Measurements from ENCODE around the gene HECTD1. TPM values are rescaled to one million over a fixed set of nuclear protein-coding genes. Genes with fewer than 3 reads are reported as not detected.

HECTD1 gene
- total RNA-seq, 1 experiment from 2014 or later: 88.5 TPM

- TF ChIP-seq, protein P1, sequence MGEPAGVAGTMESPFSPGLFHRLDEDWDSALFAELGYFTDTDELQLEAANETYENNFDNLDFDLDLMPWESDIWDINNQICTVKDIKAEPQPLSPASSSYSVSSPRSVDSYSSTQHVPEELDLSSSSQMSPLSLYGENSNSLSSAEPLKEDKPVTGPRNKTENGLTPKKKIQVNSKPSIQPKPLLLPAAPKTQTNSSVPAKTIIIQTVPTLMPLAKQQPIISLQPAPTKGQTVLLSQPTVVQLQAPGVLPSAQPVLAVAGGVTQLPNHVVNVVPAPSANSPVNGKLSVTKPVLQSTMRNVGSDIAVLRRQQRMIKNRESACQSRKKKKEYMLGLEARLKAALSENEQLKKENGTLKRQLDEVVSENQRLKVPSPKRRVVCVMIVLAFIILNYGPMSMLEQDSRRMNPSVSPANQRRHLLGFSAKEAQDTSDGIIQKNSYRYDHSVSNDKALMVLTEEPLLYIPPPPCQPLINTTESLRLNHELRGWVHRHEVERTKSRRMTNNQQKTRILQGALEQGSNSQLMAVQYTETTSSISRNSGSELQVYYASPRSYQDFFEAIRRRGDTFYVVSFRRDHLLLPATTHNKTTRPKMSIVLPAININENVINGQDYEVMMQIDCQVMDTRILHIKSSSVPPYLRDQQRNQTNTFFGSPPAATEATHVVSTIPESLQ (CRISPR knock-in tag; IDR thresholded peaks at IDR 0.05): no peak
- TF ChIP-seq ZNF263 (CRISPR knock-in tag; IDR thresholded peaks at IDR 0.05; ENCODE audit: low read depth) (no peak), ZNF219 (CRISPR knock-in tag; IDR thresholded peaks at IDR 0.05; ENCODE audit: borderline replicate concordance) (no peak), ERG (CRISPR knock-in tag; IDR thresholded peaks at IDR 0.05) (no peak)
These were observed 26.3 kb downstream of the HECTD1 start (continued) for GRCh38 chr14:31181271-31181670.

GRCh38 chr14:31180299-31181051 is 27.1 kb downstream of the HECTD1 start:
- no peaks in the 10 kb centered on the region for H3K9me3 Mint-ChIP-seq
- no peaks in the 10 kb centered on the region for H3K27me3 Mint-ChIP-seq (ENCODE audit: low read depth)
- H3K27ac Mint-ChIP-seq: no peak overlapping the region
- no peak overlapping the region for H3K4me3 Mint-ChIP-seq
- no peak for TF ChIP-seq STAT6 (CRISPR knock-in tag; conservative IDR thresholded peaks at IDR 0.05; ENCODE audit: low read depth)
- TF ChIP-seq, protein P2, sequence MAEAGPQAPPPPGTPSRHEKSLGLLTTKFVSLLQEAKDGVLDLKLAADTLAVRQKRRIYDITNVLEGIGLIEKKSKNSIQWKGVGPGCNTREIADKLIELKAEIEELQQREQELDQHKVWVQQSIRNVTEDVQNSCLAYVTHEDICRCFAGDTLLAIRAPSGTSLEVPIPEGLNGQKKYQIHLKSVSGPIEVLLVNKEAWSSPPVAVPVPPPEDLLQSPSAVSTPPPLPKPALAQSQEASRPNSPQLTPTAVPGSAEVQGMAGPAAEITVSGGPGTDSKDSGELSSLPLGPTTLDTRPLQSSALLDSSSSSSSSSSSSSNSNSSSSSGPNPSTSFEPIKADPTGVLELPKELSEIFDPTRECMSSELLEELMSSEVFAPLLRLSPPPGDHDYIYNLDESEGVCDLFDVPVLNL (CRISPR knock-in tag; IDR thresholded peaks at IDR 0.05; ENCODE audit: borderline replicate concordance, low read depth): no peak
- no peak for TF ChIP-seq ZNF219 (CRISPR knock-in tag; IDR thresholded peaks at IDR 0.05; ENCODE audit: borderline replicate concordance)
- no peak for TF ChIP-seq CTCF (IDR thresholded peaks at IDR 0.05)
- no peak for TF ChIP-seq USF2 (CRISPR knock-in tag; IDR thresholded peaks at IDR 0.05)
- TF ChIP-seq ATF1 (CRISPR knock-in tag; IDR thresholded peaks at IDR 0.05): no peak
- no peak for TF ChIP-seq HMGA2 (CRISPR knock-in tag; IDR thresholded peaks at IDR 0.05)
- TF ChIP-seq SMAD3 (CRISPR knock-in tag; IDR thresholded peaks at IDR 0.05; ENCODE audit: borderline replicate concordance): no peak
- no peak for TF ChIP-seq ZNF281 (CRISPR knock-in tag; IDR thresholded peaks at IDR 0.05)
- ATAC-seq (no peak), DNase-seq (ENCODE audit: low spot score) (no peak)
- ChIA-PET POLR2A (no interaction called here), CTCF (no interaction called here)
- peaks cover 16% of the 10 kb centered on the region for H3K36me3 Mint-ChIP-seq
- H3K4me1 Mint-ChIP-seq: no peaks in the 10 kb centered on the region

All from WTC11 (cell line).